SK-N-SH treated with all-trans-retinoic acid at 6 μM for 48 hours (cell line): ENCODE results near the gene NEGR1.

ENCODE experiments used
- ATAC-seq: fragments of 200-7000 bp; cut with Tn5 transposase; 3 replicates; pipeline ENCODE4 v1.9.1; 2020; ENCODE audit warnings: mild to moderate bottlenecking, moderate library complexity
- ARNTL ChIP-seq: fragments of 450-650 bp; formaldehyde crosslinking; IDR thresholded peaks from 2 replicates; pipeline ENCODE4 v1.5.0; 2020; ENCODE audit warnings: low read depth, mild to moderate bottlenecking, moderate library complexity, borderline replicate concordance
- BACH2 ChIP-seq: fragments of 250-450 bp; sonication (Bioruptor Pico); IDR thresholded peaks from 2 replicates; pipeline ENCODE4 v1.9.0; 2021; ENCODE audit warnings: mild to moderate bottlenecking, borderline replicate concordance
- CREB5 ChIP-seq: fragments of 250-450 bp; sonication (Bioruptor Pico); IDR thresholded peaks from 2 replicates; pipeline ENCODE4 v1.5.1; 2020; ENCODE audit warnings: low read depth, mild to moderate bottlenecking, moderate library complexity
- CSDC2 ChIP-seq: fragments of 250-450 bp; sonication (Bioruptor Pico); IDR thresholded peaks from 2 replicates; pipeline ENCODE4 v1.5.0; 2020; ENCODE audit warnings: mild to moderate bottlenecking, moderate library complexity
- CSRNP3 ChIP-seq: fragments of 250-450 bp; sonication (Bioruptor Pico); IDR thresholded peaks from 2 replicates; pipeline ENCODE4 v1.5.1; 2021; ENCODE audit warnings: mild to moderate bottlenecking, moderate library complexity
- ESRRG ChIP-seq: fragments of 250-450 bp; sonication (Bioruptor Pico); IDR thresholded peaks from 2 replicates; pipeline ENCODE4 v1.6.1; 2021; ENCODE audit warnings: mild to moderate bottlenecking
- GLIS3 ChIP-seq: fragments of 250-450 bp; sonication (Bioruptor Pico); IDR thresholded peaks from 2 replicates; pipeline ENCODE4 v1.5.0; 2020; ENCODE audit warnings: mild to moderate bottlenecking, moderate library complexity
- OSR1 ChIP-seq: fragments of 250-450 bp; sonication (Bioruptor Pico); IDR thresholded peaks from 2 replicates; pipeline ENCODE4 v1.8.0; 2022; ENCODE audit warnings: moderate library complexity, mild to moderate bottlenecking, inconsistent platforms
- PATZ1 ChIP-seq: fragments of 250-450 bp; sonication (Bioruptor Pico); IDR thresholded peaks from 2 replicates; pipeline ENCODE4 v1.8.0; 2020; ENCODE audit warnings: mild to moderate bottlenecking, moderate library complexity, borderline replicate concordance
- PPARA ChIP-seq: fragments of 250-450 bp; sonication (Bioruptor Pico); IDR thresholded peaks from 2 replicates; pipeline ENCODE4 v1.5.0; 2020; ENCODE audit warnings: mild to moderate bottlenecking, borderline replicate concordance
- RARB ChIP-seq: fragments of 250-450 bp; sonication (Bioruptor Pico); IDR thresholded peaks from 2 replicates; pipeline ENCODE4 v1.8.0; 2021; ENCODE audit warnings: mild to moderate bottlenecking, moderate library complexity
- SNAI2 ChIP-seq: fragments of 250-450 bp; sonication (Bioruptor Pico); IDR thresholded peaks from 2 replicates; pipeline ENCODE4 v1.5.0; 2020; ENCODE audit warnings: mild to moderate bottlenecking, moderate library complexity
- TCF4 ChIP-seq: fragments of 250-450 bp; sonication (Bioruptor Pico); IDR thresholded peaks from 2 replicates; pipeline ENCODE4 v1.8.0; 2021; ENCODE audit warnings: mild to moderate bottlenecking, moderate library complexity, borderline replicate concordance
- TSHZ2 ChIP-seq: fragments of 250-450 bp; sonication (Bioruptor Pico); IDR thresholded peaks from 2 replicates; pipeline ENCODE4 v1.5.0; 2020; ENCODE audit warnings: mild to moderate bottlenecking, moderate library complexity
- ZC3H10 ChIP-seq: fragments of 250-450 bp; sonication (Bioruptor Pico); IDR thresholded peaks from 2 replicates; pipeline ENCODE4 v1.5.1; 2021; ENCODE audit warnings: mild to moderate bottlenecking, moderate library complexity
- ZFP3 ChIP-seq: fragments of 250-450 bp; sonication (Bioruptor Pico); IDR thresholded peaks from 2 replicates; pipeline ENCODE4 v1.5.0; 2020; ENCODE audit warnings: mild to moderate bottlenecking, moderate library complexity
- ZFP30 ChIP-seq: fragments of 450-650 bp; formaldehyde crosslinking; IDR thresholded peaks from 2 replicates; pipeline ENCODE4 v1.5.0; 2022; ENCODE audit warnings: mild to moderate bottlenecking, moderate library complexity
- ZNF565 ChIP-seq: fragments of 450-650 bp; formaldehyde crosslinking; conservative IDR thresholded peaks from 2 replicates; pipeline ENCODE4 v1.5.0; 2020; ENCODE audit warnings: low read depth, mild to moderate bottlenecking, moderate library complexity
- ZNF70 ChIP-seq: fragments of 450-650 bp; formaldehyde crosslinking; IDR thresholded peaks from 2 replicates; pipeline ENCODE4 v1.5.0; 2020; ENCODE audit warnings: mild to moderate bottlenecking, moderate library complexity
- ZNF8 ChIP-seq: fragments of 450-650 bp; formaldehyde crosslinking; IDR thresholded peaks from 2 replicates; pipeline ENCODE4 v1.5.0; 2020; ENCODE audit warnings: mild to moderate bottlenecking, moderate library complexity

The NEGR1 gene

GRCh38 chr1:71979882-71980281 lies 302.5 kb downstream of the NEGR1 start:
- no peak for ATAC-seq
- TF ChIP-seq RARB: no peak

- TF ChIP-seq ZNF565 (CRISPR knock-in tag): no peak
- TF ChIP-seq TSHZ2 (CRISPR knock-in tag): no peak
- TF ChIP-seq CSRNP3: no peak
- no peak for TF ChIP-seq PPARA
- no peak for TF ChIP-seq TCF4 (CRISPR knock-in tag)
- no peak for TF ChIP-seq PATZ1
- TF ChIP-seq SNAI2 (CRISPR knock-in tag): no peak
- TF ChIP-seq BACH2 (CRISPR knock-in tag): no peak
- TF ChIP-seq CSDC2 (CRISPR knock-in tag): no peak
- no peak for TF ChIP-seq ZFP30 (CRISPR knock-in tag)
- TF ChIP-seq OSR1: no peak
- TF ChIP-seq CREB5 (CRISPR knock-in tag): no peak
- TF ChIP-seq, all 23 proteins: peak for 0
- no peak for ATAC-seq
Measured at GRCh38 chr1:71967670-71968069, 314.7 kb downstream of the NEGR1 start.

DNA sequence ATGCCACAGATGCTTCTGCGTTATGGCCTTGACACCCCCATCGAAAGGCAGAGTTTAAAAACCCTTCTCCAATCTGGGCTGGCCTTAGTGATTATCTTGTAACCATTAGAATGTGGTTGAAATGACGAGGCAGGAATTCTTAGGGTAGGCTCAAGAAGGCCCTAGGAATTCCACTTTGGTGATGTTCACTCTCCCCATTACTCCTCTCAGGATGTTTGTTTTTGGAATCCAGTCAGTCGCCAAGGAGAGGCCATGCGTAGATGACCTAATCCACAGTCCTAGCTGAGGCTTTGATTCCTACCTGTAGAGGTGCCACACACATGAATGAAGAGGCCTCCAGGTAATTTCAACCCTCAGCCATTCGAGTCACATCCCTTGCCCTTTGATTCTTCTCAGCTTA lies 318.2 kb downstream of the NEGR1 start:
- no peak for ATAC-seq
- TF ChIP-seq ZFP30 (CRISPR knock-in tag) (no peak), ARNTL (CRISPR knock-in tag) (no peak), ZFP3 (no peak), ZNF8 (CRISPR knock-in tag) (no peak), ZNF70 (CRISPR knock-in tag) (no peak), ZC3H10 (no peak), RARB (no peak), ESRRG (CRISPR knock-in tag) (no peak)

GRCh38 chr1:71956613-71957285 lies 325.6 kb downstream of the NEGR1 start:
- ATAC-seq: no peak
- no peak for TF ChIP-seq ZFP3
- TF ChIP-seq GLIS3: no peak
- no peak for TF ChIP-seq CREB5 (CRISPR knock-in tag)
- TF ChIP-seq ZNF70 (CRISPR knock-in tag): no peak
- no peak for TF ChIP-seq ZC3H10
